Glomerular visceral epithelial cell (primary cell): ENCODE measurements around the gene NPPC.

ENCODE experiments used
- DNase-seq: peaks from one replicate; pipeline ENCODE4 v3.0.0-alpha.2; 2016; ENCODE audit errors: extremely low spot score

NPPC gene

DNA sequence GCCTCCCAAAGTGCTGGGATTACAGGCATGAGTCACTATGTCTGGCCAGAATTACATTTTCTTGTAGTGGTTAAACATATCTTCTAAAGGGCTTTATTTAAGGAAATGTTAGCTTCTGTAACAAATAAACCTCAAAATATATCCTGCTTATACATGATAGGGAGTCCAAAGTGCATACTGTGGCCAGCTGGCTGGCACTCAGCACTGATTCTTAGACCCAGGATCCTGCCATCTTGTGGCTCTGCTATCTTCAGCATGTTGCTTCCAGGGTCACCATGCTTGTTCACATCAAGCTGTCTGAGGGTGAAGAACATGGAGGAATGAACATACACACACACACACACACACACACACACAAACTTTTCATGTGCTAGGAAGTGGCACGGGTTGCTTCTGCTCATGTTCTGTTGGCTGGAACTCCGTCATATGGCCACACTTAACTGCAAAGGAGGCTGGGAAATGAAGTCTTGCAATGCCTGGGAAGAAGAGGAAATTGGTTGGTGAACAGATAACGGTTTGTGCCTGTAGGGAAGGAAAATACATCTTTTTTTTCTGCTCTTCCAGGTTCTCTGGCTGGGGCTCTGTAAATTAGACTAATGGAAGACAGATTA, 40.0 kb downstream of the NPPC start:
- no peak for DNase-seq

DNA sequence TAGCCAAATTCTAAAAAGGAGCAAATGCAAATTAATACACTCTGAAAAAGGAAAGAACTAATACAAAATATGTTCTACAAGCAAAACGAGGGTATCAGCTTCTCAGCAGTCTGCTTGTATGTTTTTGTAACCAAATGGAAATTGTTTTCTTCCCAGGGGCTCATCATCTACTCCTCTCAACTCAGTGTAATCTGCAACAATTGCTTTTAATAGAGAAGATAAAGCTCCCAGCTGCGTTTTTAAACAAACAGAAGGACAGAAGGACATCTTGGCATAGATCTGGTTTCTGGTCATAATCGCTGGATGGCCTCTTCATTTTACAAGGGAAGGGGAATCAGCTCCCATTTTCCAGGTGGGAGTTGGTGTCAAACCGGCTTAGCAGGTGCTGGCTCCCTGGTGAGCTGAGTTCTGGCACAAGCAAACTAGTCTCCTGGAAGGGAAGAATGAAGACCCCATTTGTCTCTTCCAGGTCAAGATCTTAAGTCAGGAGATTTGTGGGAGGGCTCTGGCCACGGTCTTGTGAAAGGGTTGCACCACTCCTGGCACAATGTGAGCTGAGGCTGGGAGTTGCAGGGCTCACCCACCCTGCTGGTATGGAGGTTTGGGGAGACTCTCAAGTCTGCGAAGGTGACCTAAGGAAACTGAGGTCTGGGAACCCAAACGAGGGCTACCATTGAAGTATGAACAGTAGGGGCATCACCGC, 41.6 kb downstream of the NPPC start:
- DNase-seq = no peak

DNA sequence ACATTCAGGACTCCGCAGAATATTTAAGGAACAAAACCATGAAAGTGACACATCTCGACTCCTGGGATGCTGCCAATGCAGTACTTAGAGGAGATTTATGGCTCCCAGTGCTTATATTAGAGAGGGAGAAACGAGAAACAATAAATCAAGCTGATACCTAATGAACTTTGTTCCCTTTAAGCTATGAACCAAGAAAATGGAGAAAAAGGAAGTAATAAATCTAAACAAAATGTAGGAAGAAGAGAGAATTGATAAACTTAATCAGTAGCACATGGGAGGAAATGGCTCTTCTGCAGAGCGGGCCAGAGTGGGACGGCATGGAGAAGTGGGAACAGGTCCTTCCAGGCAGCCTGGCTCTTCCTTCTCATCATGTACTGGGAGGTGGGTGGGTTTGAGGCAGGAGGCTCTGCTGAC, 42.7 kb downstream of the NPPC start:
- DNase-seq = no peak

DNA sequence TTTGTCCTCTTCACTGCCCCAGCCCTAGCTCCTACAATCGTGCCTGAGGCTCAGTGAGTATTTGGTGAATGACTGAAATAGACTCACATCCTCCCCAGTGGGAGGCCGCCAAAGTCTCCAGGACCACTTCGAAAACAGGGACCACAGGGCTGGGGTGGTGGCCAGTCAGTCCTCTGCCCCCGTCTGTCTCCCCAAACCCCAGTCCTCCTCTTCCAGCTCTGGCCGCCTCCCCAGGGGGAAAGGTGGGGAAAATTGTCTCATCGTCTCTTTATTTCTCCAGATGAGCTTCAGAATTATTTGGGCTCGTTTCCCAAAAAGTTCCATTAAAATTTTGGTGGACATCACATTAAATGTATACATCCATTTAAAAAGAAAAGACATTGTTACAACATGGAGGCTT, 43.5 kb downstream of the NPPC start:
- DNase-seq = no peak

DNA sequence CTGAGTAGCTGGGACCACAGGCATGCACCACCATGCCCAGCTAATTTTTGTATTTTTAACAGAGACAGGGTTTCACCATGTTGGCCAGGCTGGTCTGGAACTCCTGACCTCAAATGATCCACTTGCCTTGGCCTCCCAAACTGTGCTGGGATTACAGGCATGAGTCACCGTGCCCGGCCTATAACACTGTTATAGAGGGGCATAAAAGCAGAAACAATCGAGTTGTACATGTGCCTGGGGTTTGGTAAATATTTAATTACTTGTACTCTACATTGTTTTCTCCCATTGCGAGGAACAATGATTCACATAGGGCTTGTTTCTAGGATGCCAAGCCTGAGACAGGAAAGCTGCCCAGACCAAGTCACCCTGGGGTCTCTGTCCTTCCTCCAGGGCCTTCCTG, 45.8 kb downstream of the NPPC start:
- DNase-seq = peak; percentile 48

DNA sequence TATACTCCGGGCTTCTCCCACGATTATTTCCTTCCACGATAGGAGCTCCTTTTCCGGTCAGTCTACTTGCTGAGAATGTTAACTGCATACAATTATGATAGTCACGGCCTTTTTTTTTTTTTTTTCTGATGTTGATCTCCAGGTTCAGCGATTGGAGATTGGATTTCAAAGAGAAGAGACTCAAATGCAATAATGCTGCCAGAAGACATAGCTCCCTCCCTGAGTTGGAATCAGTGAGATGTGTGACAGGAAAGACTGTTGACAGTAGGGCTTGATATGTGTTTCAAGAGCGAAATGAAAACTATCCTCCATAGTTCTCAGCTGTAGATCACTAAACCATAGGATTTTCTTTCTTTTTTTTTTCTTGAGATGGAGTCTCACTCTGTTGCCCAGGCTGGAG, 47.0 kb downstream of the NPPC start:
- no peak for DNase-seq

DNA sequence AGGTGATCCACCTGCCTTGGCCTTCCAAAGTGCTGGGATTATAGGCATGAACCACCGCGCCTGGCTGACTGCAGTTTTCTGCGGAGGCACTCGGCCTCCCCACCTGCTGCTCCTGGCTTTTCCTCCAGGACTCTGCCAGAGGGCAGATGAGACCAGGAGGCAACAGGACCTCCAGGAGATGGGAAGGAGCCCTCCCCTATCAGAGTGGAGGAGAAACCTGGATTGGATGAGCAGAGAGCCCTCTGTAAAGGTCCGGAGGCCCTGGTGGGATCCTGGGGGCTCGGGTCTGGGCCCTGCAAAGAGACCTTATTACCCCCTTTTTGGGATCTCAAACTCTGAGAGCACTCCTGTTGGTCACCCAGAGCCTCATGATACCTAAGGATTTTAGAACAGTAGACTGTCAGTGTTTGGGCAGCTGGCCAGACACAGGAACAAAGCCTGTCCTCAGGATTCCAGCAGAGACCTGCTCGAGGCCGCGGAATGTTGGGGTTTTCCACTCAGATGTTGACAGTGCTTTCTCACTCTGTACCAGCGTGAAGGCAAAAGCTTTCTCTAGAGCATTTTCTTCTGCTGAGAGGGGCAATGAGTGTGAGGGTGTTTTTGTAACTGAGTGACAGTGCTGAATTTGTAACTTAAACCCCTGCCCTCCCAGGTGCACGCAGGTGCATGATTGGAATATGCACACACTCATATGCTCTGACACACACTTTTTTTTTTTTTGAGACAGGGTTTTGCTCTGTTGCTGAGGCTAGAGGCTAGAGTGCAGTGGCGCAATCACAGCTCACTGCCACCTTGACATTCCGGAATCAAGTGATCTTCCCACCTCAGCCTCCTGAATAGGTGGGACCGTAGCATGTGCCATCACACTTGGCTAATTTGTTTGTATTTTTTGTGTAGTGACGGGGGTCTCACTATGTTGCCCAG, 48.4 kb downstream of the NPPC start:
- peak; percentile 85 for DNase-seq

DNA sequence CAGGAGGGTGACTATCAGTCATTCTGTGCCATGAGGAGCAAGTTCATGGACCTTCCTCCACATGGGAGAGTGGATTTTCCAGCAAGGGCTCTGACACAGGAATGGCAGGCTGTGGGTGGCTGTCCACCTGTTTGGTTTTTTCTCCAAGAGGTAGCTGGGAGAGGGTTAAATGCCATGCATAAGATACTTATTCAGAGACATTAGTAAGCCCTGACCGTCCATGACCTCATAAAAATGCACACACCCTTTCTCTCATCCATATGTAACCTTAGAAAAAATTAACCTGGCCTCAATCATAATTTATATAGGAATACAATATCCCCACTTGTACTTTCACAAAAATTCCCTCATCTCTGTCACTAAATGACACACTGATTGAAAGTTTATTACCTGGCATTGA, 51.3 kb downstream of the NPPC start:
- no peak for DNase-seq
